Tracheal epithelial cell (primary cell): Measurements from ENCODE around the gene PTGES3. TPM values are rescaled to one million over a fixed set of nuclear protein-coding genes. Genes with fewer than 3 reads are reported as not detected.

Source experiments
- total RNA-seq: library from RNA; depleted of rRNA; stranded (reverse); fragments of >200 nt; gene quantifications from 2 replicates; pipeline ENCODE4 v1.2.1, GENCODE V29; 2014

The PTGES3 gene, protein sequence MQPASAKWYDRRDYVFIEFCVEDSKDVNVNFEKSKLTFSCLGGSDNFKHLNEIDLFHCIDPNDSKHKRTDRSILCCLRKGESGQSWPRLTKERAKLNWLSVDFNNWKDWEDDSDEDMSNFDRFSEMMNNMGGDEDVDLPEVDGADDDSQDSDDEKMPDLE
- total RNA-seq: 66.7 and 85.9 TPM in 2 replicates

DNA sequence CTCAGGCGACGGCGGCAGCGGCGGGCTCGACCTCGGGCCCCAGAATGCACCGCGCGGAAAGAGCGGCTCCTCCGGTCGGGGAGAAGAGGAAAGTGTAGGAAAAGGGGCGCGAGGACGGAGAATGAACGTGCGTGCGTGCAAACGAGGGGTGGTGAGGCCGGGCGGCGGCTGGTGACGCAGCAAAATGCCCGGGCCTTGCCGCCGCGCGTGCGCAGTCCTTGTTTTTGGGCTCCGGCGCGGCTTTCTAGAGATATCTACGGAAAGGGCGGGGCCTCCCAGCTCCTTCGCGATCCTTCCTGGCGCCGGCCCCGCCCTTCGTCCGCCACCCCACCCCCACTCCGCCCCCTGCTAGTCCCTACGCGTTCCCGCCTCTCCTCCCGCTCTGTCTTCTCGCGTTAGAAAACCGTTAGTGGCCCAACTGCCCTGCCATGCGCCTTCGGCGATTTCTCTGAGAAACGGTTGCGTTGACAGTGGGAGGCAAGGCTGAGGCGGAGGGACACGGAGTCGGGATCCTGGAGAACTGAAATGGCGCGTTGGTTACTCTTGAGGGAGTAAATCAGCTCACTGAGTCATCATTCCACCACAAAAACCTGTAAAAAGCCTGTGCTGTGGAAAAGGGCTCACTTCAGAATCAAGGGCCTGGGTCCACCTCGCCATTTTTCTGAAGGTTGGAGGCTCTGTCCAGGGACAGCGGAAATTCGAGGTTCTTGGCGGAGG lies at the start of gene PTGES3:
Gene PTGES3 (minus strand): TSS at position 156 of the 717 bp plus-strand sequence. CDS start 285 bp downstream, outside the sequence.

DNA sequence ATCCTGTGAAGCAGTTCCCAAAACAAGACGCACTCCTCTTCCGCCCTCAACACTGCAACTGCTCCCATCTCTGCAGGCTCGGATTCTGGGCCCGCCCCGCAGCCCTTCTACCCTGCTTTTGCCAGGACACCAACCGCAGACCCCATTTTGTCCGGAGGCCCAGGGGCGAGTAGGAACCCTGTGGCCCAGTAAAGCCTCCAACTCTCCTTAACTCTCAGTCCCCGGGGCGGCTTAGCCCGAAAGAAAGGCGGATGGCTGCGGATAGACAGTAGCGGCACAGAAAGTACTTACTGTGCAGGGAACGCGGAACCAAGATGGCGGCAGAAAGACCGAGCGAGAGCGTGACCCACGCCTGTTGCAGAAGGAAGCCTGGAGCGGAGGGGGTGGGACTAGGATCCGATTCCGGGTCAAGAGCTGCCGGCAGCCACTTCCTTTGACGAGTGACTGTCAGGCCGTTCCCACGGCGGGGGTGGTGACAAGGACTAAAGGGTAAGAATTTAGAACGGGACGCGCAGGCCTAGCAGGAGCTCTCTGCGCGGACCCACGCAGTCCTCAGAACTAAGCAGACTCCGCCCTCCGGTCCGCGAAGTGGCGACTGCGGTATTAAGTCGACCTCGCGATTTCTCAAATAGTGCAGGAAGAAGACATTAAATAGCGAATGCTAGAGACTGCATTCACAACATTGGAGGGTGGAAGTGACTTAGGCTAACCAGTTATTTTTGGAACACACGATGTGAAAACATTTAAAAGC lies 37.1 kb upstream of the PTGES3 start, which contains the start of gene NACA:
Gene NACA (minus strand): TSS at position 328 of the 751 bp plus-strand sequence. CDS start 778 bp downstream, outside the sequence.

DNA sequence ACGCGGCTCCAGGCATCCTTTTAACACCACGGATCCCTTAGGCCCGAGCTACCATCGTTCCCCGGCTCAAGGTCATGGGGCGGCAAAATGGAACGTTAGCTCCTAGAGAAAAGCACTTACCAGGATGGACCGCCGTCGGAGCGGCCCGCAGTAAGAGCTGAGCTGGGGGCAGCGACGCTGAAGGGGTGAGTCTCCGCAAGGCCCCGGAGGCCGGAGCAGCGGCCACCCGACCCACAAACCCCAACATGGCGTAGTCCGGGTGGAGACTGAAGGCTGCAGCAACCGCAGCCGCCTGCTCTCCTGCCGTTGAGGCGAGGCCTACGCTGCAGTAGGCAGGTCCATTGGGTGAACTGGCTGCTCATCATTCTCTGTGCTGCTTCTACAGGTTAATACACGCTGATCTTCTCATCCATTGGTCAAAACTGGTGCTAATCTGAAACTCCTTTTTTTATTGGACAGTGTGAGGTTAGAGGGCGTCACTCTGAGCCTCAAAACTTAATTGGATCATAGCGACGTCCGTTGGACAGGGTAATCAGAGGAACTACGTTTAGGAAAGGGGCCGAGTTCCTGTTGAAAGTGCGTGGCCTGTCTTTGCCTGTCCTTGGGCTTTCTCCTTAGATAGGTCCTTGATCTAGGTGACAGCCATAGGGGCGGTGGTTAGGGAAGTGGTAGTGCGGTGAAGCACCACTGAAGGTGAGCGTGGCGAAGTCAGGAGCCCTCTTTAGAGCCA lies 42.2 kb downstream of the PTGES3 start, which contains the start of gene ATP5F1B:
Gene ATP5F1B (minus strand): TSS at position 268 of the 730 bp plus-strand sequence. CDS start 21 bp downstream, at position 247.

GRCh38 chr12:56630180-56630632 lies 57.9 kb downstream of the PTGES3 start, which contains the start of gene BAZ2A:
BAZ2A (minus strand) TSS chr12:56630326; CDS start chr12:56617530, 12,796 bp downstream.

Other genes with a start within 250 kb of the PTGES3 start
- 3.0 and 3.4 TPM in 2 replicates for gene TIMELESS, start 238.9 kb downstream of the PTGES3 start, total RNA-seq
- gene MIP, start 233.6 kb downstream of the PTGES3 start, total RNA-seq: not detected in 2 replicates
- gene SPRYD4, start 219.7 kb downstream of the PTGES3 start, total RNA-seq: 0.96 and 1.1 TPM in 2 replicates
- 3.1 and 11.3 TPM in 2 replicates for gene GLS2, start 200.1 kb downstream of the PTGES3 start, total RNA-seq
- 16.0 and 17.6 TPM in 2 replicates for gene RBMS2, start 166.5 kb downstream of the PTGES3 start, total RNA-seq
- gene BAZ2A, start 58.0 kb downstream of the PTGES3 start, total RNA-seq: 17.8 and 18.5 TPM in 2 replicates
- 477 and 535 TPM in 2 replicates for gene ATP5F1B, start 42.3 kb downstream of the PTGES3 start, total RNA-seq
- 1,320 and 1,684 TPM in 2 replicates for gene NACA, start 37.0 kb upstream of the PTGES3 start, total RNA-seq
- gene PRIM1, start 64.0 kb upstream of the PTGES3 start, total RNA-seq: 4.8 and 9.0 TPM in 2 replicates
- gene HSD17B6, start 75.0 kb upstream of the PTGES3 start, total RNA-seq: under 0.01 TPM in 1 of 2 replicates, not detected in the other
- not detected in 2 replicates for gene SDR9C7, start 246.1 kb upstream of the PTGES3 start, total RNA-seq